ENCODE results near the gene SNX9. TPM values are rescaled to one million over a fixed set of nuclear protein-coding genes. Genes with fewer than 3 reads are reported as not detected.

Gene SNX9
- total and polyA plus RNA-seq, 10 of the 15 experiments (the other 5 are each of a cell fraction or from before 2014, with no cell fraction given): 0.03 to 2.0 (median 0.37) TPM

- TF ChIP-seq ZBTB11 (CRISPR knock-in tag; IDR thresholded peaks at IDR 0.05) (no peak), ELK1 (IDR thresholded peaks at IDR 0.05; ENCODE audit: low read depth, low read length) (no peak), RELA (IDR thresholded peaks at IDR 0.05; ENCODE audit: borderline replicate concordance, partially characterized antibody) (no peak), STAT1 (conservative IDR thresholded peaks at IDR 0.05) (no peak), CBX5 (IDR thresholded peaks at IDR 0.05; ENCODE audit: low read depth) (no peak), TBL1XR1 (IDR thresholded peaks at IDR 0.05; ENCODE audit: low read depth, low read length) (peak; percentile 34; the same call in 1 of the 2 replicates), HCFC1 (IDR thresholded peaks at IDR 0.05; ENCODE audit: low read length) (no peak), MEF2A (IDR thresholded peaks at IDR 0.05; ENCODE audit: insufficient read depth, low read depth, low read length) (no peak), ZNF274 (IDR thresholded peaks at IDR 0.05; ENCODE audit: insufficient read depth, insufficient read length) (no peak), RAD51 (IDR thresholded peaks at IDR 0.05) (peak; percentile 44; the same call in 1 of the 2 replicates), KLF5 (IDR thresholded peaks at IDR 0.05; ENCODE audit: partially characterized antibody) (no peak), SUZ12 (IDR thresholded peaks at IDR 0.05; ENCODE audit: unreplicated experiment) (no peak), MYC (IDR thresholded peaks at IDR 0.05; ENCODE audit: insufficient read depth, insufficient read length, insufficient replicate concordance, low read length, severe bottlenecking) (no peak), GATAD2B (conservative IDR thresholded peaks at IDR 0.05; ENCODE audit: low read depth) (no peak; the same call in 1 of the 2 replicates), FOXM1 (IDR thresholded peaks at IDR 0.05; ENCODE audit: low read depth, low read length) (no peak), LARP7 (IDR thresholded peaks at IDR 0.05) (no peak), ETV6 (conservative IDR thresholded peaks at IDR 0.05 in 1 of 2, IDR thresholded peaks at IDR 0.05 in 1 of 2; ENCODE audit: borderline replicate concordance in 1 of 2, low read depth in 1 of 2) (no peak), POU2F2 (IDR thresholded peaks at IDR 0.05; ENCODE audit: borderline replicate concordance, low read depth, low read length) (0 out of 3 replicates have a peak, but pooled peaks have one; percentile 72), CREB1 (IDR thresholded peaks at IDR 0.05; ENCODE audit: low read depth) (no peak), ZNF687 (IDR thresholded peaks at IDR 0.05) (no peak), PKNOX1 (IDR thresholded peaks at IDR 0.05) (no peak)
Measured at GRCh38 chr6:157830354-157831017, 7.4 kb downstream of the SNX9 start (continued).
